Vagina (tissue), 2 donors: ENCODE measurements around the gene RORC. TPM values are rescaled to one million over a fixed set of nuclear protein-coding genes. Genes with fewer than 3 reads are reported as not detected.
A peak's percentile ranks its signal among the peaks of the same experiment; 100 is the strongest.

ENCODE experiments used
- DNase-seq, 2 donors: peaks; one replicate each; pipeline ENCODE4 v3.0.0-alpha.2; 2017; ENCODE audit errors: extremely low spot score in 2 of 2
- H3K27ac ChIP-seq: fragments of 200-600 bp; sonication (generic); one replicate; pipeline ENCODE4 v1.5.1; 2019
- H3K27me3 ChIP-seq: fragments of 200-600 bp; sonication (generic); one replicate; pipeline ENCODE4 v1.5.1; 2019
- H3K36me3 ChIP-seq, 2 donors: fragments of 200-600 bp; sonication (generic); one replicate each; pipeline ENCODE4 v1.5.1; 2017 to 2019
- H3K4me1 ChIP-seq: fragments of 200-600 bp; sonication (generic); one replicate; pipeline ENCODE4 v1.5.1; 2019
- H3K4me3 ChIP-seq, 2 donors: fragments of 200-600 bp; sonication (generic); 1 replicate in 1 of 2; 2 replicates in 1 of 2; pipeline ENCODE4 v1.5.1; 2016 to 2019
- H3K9me3 ChIP-seq: fragments of 200-600 bp; sonication (generic); one replicate; pipeline ENCODE4 v1.5.1; 2019
- POLR2A ChIP-seq, 2 donors: fragments of 450-650 bp; IDR thresholded peaks; one replicate each; pipeline ENCODE4 v1.6.1; 2017; ENCODE audit warnings: antibody characterized with exemption in 2 of 2, mild to moderate bottlenecking in 2 of 2, moderate library complexity in 2 of 2
- POLR2AphosphoS5 ChIP-seq, 2 donors: sonication (generic); formaldehyde crosslinking; IDR thresholded peaks; one replicate each; pipeline ENCODE4 v1.9.0; 2017; ENCODE audit warnings: antibody characterized with exemption in 2 of 2, mild to moderate bottlenecking in 2 of 2, low read depth in 1 of 2; ENCODE audit not compliant: insufficient read depth in 1 of 2
- intact Hi-C: fragments of 100-400 bp; cut with DNase I; formaldehyde crosslinking; loops from one replicate; pipeline ENCODE4 v1.15.1; 2023
- total RNA-seq: library from RNA; depleted of rRNA; stranded (reverse); fragments of >200 nt; gene quantifications from one replicate; pipeline ENCODE4 v1.2.3, GENCODE V29; 2016
- TF ChIP-seq, protein P1 (sequence below), 3 experiments: fragments of 450-650 bp in 2 of 3; fragments of 200-600 bp in 1 of 3; sonication (generic) in 1 of 3; IDR thresholded peaks; one replicate each; pipeline ENCODE4 v1.5.1; 2017 to 2019; ENCODE audit warnings: antibody characterized with exemption in 3 of 3, mild to moderate bottlenecking in 2 of 3, moderate library complexity in 2 of 3

The RORC gene
- total RNA-seq, 1 donor from 2014 or later = 8.1 TPM

DNA sequence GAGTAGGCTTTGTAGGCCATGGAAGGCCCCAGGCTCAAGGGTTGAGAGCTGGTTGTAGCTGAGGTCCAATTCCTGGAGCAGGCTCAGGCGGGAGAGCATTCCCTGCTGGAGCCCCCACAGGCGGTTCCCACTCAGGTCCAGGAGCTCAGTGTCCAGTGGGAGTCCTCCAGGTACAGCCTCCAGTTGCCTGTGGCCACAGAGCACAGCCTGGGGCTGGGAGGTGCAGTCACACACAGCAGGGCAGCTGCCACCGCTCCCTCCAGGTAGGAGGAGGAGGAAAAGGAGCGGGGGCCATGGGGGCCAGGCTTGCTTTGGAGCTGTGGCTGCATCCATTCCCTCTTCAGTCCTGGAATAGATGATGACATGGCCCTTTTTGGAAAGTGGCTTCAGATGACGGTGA is 29.2 kb downstream of the RORC start:
- no peaks in the 10 kb centered on the region for H3K27me3 ChIP-seq
- no peaks in the 10 kb centered on the region for H3K4me1 ChIP-seq
- no peaks in the 10 kb centered on the region for H3K36me3 ChIP-seq
- no peak overlapping the region for H3K4me3 ChIP-seq
- H3K27ac ChIP-seq = no peak overlapping the region
- no peaks in the 10 kb centered on the region for H3K9me3 ChIP-seq
- intact Hi-C loops = no loop called here
- no peak for DNase-seq
- TF ChIP-seq POLR2AphosphoS5 (IDR thresholded peaks at IDR 0.05; ENCODE audit: insufficient read depth in 1 of 2, low read depth in 1 of 2) = no peak
- TF ChIP-seq POLR2A (IDR thresholded peaks at IDR 0.05) = no peak
- TF ChIP-seq, protein P1, sequence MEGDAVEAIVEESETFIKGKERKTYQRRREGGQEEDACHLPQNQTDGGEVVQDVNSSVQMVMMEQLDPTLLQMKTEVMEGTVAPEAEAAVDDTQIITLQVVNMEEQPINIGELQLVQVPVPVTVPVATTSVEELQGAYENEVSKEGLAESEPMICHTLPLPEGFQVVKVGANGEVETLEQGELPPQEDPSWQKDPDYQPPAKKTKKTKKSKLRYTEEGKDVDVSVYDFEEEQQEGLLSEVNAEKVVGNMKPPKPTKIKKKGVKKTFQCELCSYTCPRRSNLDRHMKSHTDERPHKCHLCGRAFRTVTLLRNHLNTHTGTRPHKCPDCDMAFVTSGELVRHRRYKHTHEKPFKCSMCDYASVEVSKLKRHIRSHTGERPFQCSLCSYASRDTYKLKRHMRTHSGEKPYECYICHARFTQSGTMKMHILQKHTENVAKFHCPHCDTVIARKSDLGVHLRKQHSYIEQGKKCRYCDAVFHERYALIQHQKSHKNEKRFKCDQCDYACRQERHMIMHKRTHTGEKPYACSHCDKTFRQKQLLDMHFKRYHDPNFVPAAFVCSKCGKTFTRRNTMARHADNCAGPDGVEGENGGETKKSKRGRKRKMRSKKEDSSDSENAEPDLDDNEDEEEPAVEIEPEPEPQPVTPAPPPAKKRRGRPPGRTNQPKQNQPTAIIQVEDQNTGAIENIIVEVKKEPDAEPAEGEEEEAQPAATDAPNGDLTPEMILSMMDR (IDR thresholded peaks at IDR 0.05) = no peak

DNA sequence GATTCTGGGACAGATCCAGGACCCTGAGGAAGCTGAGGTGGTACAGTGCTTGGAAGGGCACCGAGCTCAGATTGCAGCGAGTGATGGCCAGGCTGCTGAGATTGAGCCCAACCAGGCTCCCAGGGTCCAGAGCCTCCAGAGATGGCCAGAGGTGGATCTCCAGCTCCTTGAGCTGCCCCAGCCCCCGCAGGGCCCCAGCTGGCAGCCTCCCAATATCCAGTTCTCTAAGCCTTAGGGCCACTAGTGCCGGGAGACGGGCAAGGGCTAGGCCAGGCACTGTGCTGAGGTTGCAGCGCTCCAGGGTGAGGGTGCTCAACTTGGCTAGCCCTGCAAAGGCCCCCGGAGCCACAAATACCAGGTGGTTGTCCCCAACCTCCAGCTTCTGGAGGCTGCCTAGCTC is 29.8 kb downstream of the RORC start:
- H3K9me3 ChIP-seq = no peaks in the 10 kb centered on the region
- no peaks in the 10 kb centered on the region for H3K27me3 ChIP-seq
- H3K4me1 ChIP-seq = no peaks in the 10 kb centered on the region
- no peak for TF ChIP-seq POLR2A (IDR thresholded peaks at IDR 0.05)
- TF ChIP-seq POLR2AphosphoS5 (IDR thresholded peaks at IDR 0.05; ENCODE audit: insufficient read depth in 1 of 2, low read depth in 1 of 2) = no peak
- TF ChIP-seq, protein P1 (IDR thresholded peaks at IDR 0.05) = no peak
- intact Hi-C loops = no loop called here
- H3K27ac ChIP-seq = no peak overlapping the region
- H3K36me3 ChIP-seq = no peaks in the 10 kb centered on the region
- DNase-seq = no peak
- no peak overlapping the region for H3K4me3 ChIP-seq

DNA sequence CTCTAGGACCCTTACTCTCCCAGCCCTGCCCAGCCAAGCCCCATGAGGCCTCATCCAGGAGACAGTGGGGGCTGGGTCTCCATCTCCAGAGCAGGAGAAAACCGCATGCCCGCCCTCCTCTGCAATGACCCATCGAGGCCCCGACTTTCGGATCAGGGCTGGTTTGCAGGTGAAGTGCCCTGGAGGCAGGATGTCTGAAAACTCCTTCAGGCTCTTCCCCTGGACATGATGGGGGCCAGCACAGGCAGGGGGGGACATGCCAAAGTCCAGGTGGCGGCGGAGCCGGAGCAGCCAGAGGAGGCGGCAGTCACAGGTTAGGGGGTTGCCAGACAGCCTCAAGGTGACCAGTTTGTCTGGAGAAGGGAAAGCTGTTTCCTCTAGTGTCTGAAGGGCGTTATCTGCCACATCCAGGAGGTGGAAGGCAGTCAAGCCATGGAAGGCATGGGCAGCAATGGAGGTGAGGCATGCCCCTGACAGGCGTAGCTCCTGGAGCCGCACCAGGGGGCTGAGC is 30.2 kb downstream of the RORC start:
- no peak overlapping the region for H3K4me3 ChIP-seq
- H3K27ac ChIP-seq = no peak overlapping the region
- H3K36me3 ChIP-seq = no peaks in the 10 kb centered on the region
- no peak for DNase-seq
- intact Hi-C loops = no loop called here
- no peaks in the 10 kb centered on the region for H3K4me1 ChIP-seq
- no peak for TF ChIP-seq POLR2AphosphoS5 (IDR thresholded peaks at IDR 0.05; ENCODE audit: insufficient read depth in 1 of 2, low read depth in 1 of 2)
- TF ChIP-seq, protein P1 (IDR thresholded peaks at IDR 0.05) = no peak
- H3K27me3 ChIP-seq = no peaks in the 10 kb centered on the region
- H3K9me3 ChIP-seq = no peaks in the 10 kb centered on the region

DNA sequence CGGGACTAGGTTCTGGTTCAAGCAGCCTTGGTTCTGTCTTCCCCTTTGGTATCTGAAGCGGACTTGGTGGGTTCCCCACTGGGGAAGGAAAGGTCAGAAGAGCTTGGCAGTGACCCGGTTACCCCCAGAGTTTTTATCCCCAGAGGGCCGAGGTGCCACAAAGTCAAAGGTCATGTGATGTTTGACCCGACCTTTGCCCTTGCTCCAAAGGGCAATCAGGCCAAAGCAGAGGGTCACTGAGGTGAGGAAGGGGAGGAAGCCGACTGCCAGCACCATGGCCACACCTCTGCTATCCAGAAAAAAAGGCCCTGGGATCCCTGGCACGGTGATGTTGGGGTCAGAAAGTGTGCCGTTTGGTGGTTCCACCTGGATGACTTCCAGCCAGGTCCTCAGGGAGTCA is 30.8 kb downstream of the RORC start:
- Histone ChIP-seq H3K4me1 (no peaks in the 10 kb centered on the region), H3K36me3 (no peaks in the 10 kb centered on the region), H3K27me3 (no peaks in the 10 kb centered on the region), H3K27ac (no peak overlapping the region), H3K4me3 (no peak overlapping the region), H3K9me3 (no peaks in the 10 kb centered on the region)
- no peak for DNase-seq
- TF ChIP-seq, protein P1 (IDR thresholded peaks at IDR 0.05) = no peak
- TF ChIP-seq POLR2A (IDR thresholded peaks at IDR 0.05) = no peak
- no peak for TF ChIP-seq POLR2AphosphoS5 (IDR thresholded peaks at IDR 0.05; ENCODE audit: insufficient read depth in 1 of 2, low read depth in 1 of 2)
- intact Hi-C loops = no loop called here

DNA sequence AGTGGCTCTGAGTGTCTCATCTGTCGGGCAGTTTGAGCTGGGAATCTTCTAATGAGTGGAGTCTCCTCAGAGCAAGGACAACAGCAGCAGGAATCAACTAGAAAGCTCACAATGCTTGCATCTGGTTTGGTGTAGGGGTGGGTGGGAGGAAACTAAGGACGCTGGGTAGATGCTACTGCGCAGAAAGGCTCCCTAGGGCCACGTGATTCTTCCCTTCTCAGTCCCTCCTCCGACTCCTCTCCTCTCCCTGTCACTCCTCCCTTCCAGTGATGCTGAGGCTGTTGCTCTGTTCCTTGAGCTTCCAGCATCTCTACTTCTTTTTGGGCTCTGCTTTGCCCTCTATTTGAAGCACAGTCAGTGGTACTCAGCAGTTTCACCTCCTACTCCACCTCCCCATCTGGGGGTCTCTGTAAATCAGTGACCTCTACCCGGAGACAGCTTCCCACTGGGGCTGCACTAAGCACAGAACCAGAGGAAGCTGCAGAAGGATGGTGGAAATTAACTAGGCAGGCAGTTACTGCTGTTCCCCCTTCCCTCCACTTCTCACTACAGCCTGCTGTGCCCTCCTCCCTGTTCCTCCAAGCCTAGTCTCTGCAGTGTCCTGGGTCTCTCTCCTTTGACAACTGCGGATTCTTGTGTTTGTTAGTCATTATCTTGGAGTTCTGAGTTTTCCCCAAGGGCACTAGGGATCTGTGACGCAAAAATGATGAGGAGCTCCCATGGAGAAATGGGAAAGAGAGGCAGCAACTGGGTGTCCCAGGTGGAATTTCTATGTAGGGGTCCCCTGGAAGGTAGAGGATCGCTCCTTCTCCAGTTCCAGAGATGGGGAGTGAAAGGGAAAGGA is 32.2 kb downstream of the RORC start:
- Histone ChIP-seq H3K9me3 (no peaks in the 10 kb centered on the region), H3K4me3 (no peak overlapping the region), H3K27me3 (no peaks in the 10 kb centered on the region), H3K27ac (no peak overlapping the region), H3K4me1 (no peaks in the 10 kb centered on the region), H3K36me3 (no peaks in the 10 kb centered on the region)
- TF ChIP-seq, protein P1 (IDR thresholded peaks at IDR 0.05) = no peak
- TF ChIP-seq POLR2AphosphoS5 (IDR thresholded peaks at IDR 0.05; ENCODE audit: insufficient read depth in 1 of 2, low read depth in 1 of 2) (no peak), POLR2A (IDR thresholded peaks at IDR 0.05) (no peak)
- peak in 1 of 2 donors; percentile 46 for DNase-seq
- intact Hi-C loops = no loop called here
